ENCODE measurements around the gene OR4N2.
"Not testable (repeated sequence)": the region's sequence is repeated elsewhere in the genome, so short reads cannot be mapped to it uniquely, and the experiment has no call there.

Gene OR4N2

GRCh38 chr14:19803470-19803869 lies at the start of gene OR4N2:
OR4N2 (plus strand) TSS chr14:19803770; CDS start chr14:19827449, 23,679 bp downstream.
- not testable (repeated sequence) for DNase-seq

DNA sequence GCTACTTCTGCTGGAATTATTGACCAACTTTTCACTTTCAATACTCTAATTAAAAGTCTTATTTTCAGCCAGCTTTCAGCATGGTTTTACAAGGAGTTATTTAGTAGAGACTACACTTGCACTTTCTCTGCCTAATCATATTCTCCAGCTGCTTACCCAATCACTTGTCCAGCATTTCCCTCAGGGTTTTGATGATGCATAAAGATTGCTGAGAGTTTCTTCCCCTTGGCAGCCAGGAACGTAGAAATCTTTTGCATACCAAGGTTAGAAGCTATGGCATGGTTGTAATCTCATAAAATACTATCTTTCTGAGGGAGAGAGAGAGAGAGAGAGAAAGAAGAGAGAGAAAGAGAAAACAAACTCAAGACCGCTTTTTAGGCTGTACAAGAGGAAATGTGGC lies 49.4 kb upstream of the OR4N2 start:
- no peak for DNase-seq

DNA sequence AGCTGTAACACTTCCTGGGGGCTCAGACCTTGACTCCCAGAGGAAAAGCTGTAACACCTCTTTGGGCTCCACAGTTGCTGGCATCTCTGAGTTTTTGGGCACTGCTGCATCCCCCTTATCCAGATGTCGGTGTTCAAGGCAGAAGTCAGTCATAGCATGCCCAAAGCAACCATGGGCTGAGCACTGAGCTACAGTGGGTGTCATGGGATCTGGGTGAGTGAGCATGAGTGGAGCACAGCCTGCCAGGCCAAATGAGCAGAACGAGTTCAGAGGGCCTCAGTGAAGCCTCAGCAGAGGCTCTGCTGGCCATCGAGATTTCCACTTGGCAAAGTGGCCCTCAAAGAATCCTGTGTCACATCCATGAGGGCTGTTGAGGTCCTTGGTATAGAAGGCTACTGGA lies 32.1 kb upstream of the OR4N2 start:
- not testable (repeated sequence) for DNase-seq

DNA sequence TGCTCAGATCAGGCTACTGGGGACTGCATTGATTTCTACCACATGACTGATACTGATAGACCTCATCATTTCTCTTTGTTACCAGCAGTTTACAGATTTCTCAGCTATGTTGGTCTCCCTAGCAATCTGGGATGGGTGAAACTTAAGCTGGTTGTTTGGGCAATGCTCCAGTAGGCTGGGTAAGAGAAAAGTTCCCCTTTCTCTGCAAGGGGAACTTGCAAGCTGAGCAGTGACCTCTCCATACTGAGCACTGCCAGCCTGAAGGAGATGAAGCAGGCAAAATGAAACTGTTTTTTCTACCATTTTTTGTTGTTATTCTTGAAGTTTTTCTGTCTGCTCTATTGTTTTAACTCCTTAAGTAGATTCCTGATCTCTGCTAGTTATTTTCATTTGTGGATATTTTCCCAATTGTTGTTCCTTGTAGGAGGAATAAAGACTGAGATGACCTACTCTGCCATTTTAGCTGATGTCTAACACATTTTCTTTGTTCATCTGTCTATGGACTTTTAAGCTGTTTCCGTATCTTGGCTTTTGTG lies 31.6 kb upstream of the OR4N2 start:
- peak; percentile 4 for DNase-seq

GRCh38 chr14:19772454-19772853 lies 31.1 kb upstream of the OR4N2 start:
- peak; percentile 16 for DNase-seq

DNA sequence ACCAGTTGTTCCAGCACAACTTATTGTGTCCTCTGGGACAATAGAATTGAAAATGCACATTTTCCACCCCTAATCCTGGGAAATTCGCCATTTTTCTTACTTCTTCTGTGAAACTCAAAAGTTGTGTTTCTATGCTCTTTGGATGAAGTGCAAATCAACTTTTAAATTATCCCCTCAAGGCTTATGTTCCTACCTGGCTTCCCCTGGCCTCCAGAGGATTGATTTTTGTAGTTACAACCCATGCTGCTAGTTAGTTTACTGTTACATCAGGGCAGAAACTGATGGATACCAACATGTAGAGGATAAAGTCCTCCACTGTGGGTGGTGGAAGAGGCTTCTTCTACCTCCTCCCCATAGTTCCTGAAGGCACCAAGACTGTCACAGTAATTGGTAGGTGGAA lies 30.4 kb upstream of the OR4N2 start, which contains the start of gene OR4M1:
TSS of gene OR4M1 (plus strand) at position 301 of the 400 bp plus-strand sequence. CDS start 6,819 bp downstream, outside the sequence.
- not testable (repeated sequence) for DNase-seq

DNA sequence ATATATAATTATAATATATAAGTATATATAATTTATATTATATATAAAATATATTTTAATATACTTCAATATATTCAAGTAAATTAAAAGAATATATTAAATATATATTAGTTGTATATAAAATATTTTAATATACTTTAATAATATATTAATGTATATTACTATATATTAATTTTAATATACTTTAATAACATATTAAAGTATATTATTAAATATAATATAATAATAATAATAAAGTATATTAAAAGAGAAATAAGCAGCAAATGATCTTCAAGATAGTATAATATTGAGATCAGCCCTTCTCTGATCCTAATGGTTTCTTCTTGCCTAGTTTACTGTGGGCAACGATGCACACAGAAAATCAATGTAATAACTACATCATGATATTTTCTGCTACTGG lies 28.0 kb upstream of the OR4N2 start:
- no peak for DNase-seq

DNA sequence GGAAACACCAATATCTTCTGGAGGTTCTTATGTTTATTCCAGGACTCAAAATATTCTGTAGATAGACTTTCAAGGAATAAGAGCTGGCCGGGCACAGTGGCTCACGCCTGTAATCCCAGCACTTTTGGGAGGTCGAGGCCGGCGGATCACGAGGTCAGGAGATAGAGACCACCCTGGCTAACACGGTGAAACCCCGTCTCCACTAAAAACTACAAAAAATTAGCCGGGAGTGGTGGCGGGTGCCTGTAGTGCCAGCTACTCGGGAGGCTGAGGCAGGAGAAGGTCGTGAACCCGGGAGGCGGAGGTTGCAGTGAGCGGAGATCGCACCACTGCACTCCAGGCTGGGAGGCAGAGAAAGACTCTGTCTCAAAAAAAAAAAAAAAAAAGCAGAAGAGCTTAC lies 17.7 kb upstream of the OR4N2 start:
- DNase-seq = not testable (repeated sequence)

- DNase-seq = not testable (repeated sequence)
Observed at GRCh38 chr14:19787318-19787717, 16.3 kb upstream of the OR4N2 start.

DNA sequence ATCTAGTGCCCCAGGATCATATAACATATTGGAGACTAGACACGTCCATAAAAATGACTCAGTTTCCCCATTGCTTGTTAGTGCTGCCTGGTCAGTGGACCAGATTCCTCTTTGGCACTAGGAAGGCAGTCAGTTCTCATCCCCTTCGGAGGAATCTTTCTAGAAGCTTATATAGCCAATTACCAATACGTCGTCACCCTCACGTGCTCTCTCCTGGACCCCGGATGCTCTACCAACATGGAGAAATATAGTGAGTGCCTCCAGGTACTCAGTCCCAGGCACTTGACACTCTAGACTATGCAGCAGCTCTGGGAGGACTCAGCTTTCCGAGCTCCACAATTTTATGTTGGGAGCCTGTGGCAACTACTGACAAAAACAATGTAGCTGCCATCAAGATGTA lies 15.4 kb upstream of the OR4N2 start:
- not testable (repeated sequence) for DNase-seq

DNA sequence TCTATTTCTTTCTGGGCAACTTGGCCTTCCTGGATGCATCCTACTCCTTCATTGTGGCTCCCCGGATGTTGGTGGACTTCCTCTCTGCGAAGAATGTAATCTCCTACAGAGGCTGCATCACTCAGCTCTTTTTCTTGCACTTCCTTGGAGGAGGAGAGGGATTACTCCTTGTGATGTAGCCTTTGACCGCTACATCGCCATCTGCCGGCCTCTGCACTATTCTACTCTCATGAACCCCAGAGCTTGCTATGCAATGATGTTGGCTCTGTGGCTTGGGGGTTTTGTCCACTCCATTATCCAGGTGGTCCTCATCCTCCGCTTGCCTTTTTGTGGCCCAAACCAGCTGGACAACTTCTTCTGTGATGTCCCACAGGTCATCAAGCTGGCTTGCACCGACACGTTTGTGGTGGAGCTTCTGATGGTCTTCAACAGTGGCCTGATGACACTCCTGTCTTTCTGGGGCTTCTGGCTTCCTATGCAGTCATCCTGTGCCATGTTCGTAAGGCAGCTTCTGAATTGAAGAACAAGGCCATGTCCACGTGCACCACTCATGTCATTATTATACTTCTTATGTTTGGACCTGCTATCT lies 7.0 kb upstream of the OR4N2 start:
- DNase-seq = not testable (repeated sequence)

GRCh38 chr14:19799880-19800279 lies 3.7 kb upstream of the OR4N2 start:
- no peak for DNase-seq

- DNase-seq = no peak
Observed at GRCh38 chr14:19800282-19801117, 3.1 kb upstream of the OR4N2 start.

DNA sequence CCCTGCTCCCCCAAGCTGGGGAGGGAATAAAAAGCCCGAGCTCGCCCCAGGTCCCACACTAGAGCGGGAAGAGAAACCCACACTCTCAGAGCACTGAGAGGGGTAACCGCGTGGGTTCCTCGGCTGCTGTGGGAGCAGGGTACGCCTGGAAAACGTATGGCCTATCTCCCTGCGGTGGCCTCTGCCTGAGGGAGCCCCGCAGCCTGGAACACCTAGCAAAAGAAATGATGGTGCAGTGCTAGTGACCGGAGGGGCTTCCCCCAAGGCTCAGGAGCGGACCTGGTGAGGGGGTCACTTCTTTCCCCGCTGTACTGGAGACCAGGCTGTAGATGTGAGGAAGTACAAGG lies 2.5 kb upstream of the OR4N2 start:
- DNase-seq = no peak

DNA sequence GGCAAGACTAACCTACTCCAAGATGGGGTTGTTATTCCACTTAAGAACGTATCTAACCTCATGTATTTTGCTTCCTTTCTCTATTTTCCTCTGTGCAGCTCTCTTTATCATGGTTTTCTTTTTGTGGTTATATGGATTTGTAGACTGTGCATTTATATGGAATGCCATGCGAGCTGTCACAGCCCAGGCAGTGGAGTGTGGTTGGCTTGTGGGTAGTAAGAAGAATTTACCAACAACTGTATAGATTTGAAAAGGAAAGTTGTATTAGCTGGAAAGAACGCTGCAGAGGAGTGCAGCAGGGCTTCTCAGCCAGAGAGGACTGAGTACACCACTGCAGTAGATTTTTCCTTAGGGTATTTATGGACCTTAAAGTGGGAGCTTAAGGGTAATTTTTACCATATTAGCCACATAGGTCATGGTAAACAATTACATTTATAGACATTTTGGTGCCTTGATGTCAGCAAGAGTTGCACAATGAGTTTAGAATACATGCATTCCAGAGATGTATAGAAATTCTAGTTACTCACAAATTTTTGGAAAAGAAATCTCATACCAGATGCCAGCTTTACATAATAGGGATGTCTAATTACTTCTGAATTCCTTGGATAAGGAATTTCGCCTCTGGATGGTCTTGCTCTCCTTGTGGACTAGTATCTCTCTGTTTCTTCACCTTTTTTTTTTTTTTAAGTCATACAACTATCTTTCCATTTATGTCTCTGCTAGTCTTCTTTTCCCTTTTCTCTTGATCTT lies 9.8 kb downstream of the OR4N2 start:
- not testable (repeated sequence) for DNase-seq

DNA sequence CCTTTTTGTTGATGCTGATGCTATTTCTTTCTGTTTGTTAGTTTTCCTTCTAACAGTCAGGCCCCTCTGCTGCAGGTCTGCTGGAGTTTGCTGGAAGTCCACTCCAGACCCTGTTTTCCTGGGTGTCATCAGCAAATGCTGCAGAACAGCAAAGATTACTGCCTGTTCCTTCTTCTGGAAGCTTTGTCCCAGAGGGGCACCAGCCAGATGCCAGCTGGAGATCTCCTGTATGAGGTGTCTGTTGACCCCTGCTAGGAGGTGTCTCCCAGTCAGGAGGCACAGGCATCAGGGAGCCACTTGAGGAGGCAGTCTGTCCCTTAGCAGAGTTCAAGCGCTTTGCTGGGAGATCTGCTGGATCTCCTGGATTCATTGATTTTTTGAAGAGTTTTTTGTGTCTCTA lies 16.3 kb downstream of the OR4N2 start:
- DNase-seq = not testable (repeated sequence)

DNA sequence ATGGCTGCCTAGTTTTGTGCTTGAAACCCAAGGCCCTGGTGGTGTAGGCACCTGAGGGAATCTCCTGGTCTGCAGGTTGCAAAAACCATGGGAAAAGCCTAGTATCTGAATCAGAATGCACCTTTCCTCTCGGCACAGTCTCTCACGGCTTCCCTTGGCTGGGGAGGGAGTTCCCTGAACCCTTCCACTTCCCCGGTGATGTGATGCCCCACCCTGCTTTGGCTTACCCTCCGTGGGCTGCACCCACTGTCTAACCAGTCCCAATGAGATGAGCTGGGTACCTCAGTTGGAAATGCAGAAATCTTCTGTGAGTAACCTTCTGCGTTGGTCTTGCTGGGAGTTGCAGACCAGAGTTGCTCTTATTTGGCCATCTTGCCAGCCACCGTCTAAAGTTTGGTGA lies 17.4 kb downstream of the OR4N2 start:
- DNase-seq = not testable (repeated sequence)

DNA sequence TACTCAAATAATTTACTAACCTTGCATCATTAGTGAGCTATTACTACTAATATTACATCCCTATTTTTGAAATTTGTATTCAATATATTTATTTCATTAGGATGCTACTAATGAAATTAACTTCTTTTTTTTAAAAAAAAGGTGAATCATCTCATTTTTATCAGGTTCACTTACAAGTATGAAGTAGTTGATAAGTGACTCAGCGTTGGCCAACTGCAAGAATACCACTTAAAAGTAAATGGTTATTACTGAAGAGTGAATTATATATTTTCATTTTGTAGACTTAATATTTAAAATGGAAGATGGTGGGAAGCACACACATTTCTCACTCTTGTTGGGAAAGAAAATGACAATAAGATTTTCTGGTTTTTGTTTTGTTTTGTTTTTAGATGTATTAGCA lies 19.6 kb downstream of the OR4N2 start:
- DNase-seq = no peak

DNA sequence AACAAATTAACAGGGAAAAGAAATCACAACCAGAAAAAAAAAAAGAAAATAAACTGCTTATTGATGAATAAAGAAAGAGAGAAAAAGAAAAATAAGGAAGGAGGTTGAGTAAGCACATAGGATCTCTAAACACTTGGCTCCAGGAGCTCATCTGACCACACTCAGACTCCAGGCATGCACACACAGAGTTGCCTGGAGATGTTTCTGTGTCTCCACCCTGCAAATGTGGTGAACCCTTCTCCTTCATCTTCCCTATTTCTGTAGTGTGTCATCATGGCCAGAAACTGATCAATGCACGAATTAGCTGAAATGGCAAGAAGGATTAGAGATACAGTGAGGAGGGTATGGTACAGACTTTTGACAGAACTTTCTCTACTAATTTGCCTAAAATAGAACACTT lies 20.2 kb downstream of the OR4N2 start:
- DNase-seq = no peak

DNA sequence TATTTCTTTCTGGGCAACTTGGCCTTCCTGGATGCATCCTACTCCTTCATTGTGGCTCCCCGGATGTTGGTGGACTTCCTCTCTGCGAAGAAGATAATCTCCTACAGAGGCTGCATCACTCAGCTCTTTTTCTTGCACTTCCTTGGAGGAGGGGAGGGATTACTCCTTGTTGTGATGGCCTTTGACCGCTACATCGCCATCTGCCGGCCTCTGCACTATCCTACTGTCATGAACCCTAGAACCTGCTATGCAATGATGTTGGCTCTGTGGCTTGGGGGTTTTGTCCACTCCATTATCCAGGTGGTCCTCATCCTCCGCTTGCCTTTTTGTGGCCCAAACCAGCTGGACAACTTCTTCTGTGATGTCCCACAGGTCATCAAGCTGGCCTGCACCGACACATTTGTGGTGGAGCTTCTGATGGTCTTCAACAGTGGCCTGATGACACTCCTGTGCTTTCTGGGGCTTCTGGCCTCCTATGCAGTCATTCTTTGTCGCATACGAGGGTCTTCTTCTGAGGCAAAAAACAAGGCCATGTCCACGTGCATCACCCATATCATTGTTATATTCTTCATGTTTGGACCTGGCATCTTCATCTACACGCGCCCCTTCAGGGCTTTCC lies 24.2 kb downstream of the OR4N2 start:
- not testable (repeated sequence) for DNase-seq

- DNase-seq = no peak
Observed at GRCh38 chr14:19828314-19828713, 24.7 kb downstream of the OR4N2 start.

- DNase-seq = not testable (repeated sequence)
Observed at GRCh38 chr14:19834203-19834848, 30.8 kb downstream of the OR4N2 start.

Measured in SIG-M5 (cell line).